HG03439 (cell line): ENCODE data around the gene MORN1.

Source experiments
- ATAC-seq: cut with Tn5 transposase; IDR thresholded peaks from one replicate; pipeline ENCODE4 v1.9.1; 2021; ENCODE audit warnings: mild to moderate bottlenecking, moderate library complexity; ENCODE audit not compliant: unreplicated experiment

MORN1 gene

DNA sequence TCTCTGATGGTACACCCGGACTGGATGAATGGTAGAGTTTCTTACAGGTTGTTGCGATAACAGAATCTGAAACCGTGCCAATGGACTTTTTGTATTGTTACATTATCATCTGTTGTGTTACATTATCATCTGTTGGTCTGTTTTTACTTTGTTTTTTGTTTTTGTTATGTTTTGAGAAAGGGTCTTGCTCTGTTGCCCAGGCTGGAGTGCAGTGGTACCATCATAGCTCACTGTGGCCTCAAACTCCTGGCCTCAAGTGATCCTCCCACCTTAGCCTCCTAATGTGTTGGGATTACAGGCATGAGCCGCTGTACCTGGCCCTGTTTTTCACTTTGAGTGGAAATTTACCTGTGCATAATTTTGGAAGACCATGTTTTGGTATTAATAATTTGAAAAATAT lies 31.2 kb upstream of the MORN1 start:
- no peak for ATAC-seq

DNA sequence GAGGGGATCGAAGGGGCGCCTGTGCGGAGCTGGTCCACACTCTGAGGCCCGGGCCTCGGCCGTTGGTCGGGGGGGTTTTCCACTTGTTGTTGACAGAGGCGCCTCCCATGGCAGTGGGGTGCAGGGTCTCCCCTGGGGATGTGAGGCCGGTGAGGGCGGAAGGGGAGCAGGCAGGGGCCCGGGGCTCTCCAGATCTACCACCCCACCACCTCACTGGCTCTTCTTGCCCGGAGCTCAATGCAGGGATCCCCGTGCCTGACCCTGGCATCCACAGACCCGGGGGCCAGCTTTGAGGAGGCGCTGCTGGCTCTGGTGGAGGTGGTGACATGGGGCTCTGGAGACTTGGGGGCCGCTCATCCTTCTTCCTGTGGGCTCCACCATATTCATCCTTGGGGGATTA lies 28.1 kb upstream of the MORN1 start:
- ATAC-seq = no peak

DNA sequence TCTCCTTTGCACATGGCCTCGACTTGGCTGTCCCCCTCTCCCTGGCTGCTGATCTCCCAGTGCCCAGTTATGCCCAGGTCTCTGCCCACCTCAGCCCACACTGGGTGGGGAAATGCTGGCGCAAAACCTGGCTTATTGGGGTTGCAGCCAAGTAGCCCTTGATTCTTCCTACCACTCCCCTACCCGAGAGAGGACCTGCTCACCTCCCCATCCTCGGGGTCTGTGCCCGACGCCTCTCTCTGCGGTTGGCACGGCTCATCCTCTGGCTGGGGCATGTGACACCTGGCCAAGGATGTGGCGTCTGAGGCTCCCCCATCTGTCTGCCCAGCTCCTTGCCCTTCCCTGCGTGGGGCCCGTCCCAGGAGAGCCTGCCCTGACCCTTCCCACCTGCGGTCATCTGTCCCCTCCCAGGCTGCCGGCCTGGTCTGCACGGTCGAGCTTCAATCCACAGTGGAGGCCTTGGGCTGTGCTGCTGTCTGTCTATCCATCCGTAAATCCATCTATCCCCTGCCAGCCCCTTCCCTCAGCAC lies 27.5 kb upstream of the MORN1 start:
- ATAC-seq = no peak

DNA sequence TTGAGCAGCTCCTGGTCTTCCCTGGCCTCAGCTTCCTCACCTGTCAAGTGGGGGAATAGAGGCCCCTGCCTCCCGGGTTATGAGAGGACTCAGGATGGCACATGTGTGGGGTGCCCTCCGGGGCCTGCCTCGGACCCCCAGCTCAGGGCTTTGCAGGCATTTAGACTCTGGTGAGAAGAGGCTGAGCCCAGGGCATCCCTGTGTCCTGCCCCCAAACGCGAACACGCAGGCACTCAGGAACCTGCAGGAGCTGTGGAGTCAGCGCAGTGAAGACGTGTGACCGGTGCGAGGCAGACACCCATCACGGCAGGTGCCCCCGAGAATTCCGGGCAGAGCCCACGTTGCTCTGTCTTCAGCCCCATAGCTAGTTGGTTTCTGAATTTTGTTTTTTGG lies 26.5 kb upstream of the MORN1 start:
- ATAC-seq = no peak

DNA sequence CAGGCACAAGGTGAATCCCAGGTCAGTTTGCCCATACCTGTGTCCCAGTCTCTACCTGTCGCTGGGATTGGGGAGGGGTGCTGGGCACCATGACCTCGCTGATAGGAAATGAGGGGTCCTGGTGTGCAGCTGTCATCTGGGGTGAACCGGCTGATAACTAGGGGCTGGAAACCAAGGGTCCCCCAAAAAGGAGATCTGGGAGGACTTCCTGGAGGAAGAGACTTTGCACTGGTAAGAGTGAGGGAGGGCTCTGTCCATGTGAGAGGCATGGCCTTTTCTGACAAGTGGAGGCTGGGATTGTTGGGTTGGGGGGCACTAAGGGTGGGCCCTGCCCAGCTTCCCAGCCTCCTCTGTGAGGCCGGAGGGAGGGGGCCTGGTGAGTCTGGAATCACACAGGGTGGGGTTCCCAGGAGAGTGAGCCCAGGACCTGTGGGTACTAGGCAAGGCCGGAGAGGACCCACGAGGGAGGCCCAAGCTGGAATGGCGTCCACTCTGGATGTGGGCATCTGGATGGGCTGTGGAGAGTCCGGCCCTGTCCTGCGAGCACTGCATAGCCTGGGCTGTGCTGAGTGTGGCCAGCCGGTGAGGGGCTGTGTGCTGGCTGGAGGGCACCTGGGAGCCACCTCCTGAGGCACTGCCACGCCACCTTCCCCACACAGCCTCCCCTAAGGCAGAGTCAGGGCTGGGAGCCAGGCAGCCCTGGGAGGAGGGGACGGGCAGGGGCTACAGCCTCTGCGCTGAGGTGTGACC lies 25.9 kb upstream of the MORN1 start:
- ATAC-seq = no peak

DNA sequence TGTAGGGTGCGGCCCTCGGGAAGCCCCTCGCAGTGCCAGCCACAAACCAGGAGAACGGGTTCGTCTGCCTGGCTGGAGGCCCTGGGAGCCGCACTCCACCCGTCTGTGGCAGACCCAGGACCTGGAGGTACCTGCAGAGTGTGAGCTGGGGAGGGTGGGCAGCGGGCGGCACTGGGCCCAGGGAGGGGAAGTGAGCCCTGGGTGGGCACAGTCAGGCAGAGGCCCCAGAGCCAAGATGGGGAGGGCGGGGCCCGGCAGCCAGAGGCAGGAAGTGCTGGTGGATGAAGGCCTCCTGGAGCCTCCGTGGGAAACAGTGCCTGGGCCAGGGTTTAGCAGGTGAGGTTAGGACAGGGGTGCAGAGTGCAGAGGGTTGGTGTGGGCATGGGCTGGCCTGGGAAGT lies 25.0 kb upstream of the MORN1 start:
- no peak for ATAC-seq

DNA sequence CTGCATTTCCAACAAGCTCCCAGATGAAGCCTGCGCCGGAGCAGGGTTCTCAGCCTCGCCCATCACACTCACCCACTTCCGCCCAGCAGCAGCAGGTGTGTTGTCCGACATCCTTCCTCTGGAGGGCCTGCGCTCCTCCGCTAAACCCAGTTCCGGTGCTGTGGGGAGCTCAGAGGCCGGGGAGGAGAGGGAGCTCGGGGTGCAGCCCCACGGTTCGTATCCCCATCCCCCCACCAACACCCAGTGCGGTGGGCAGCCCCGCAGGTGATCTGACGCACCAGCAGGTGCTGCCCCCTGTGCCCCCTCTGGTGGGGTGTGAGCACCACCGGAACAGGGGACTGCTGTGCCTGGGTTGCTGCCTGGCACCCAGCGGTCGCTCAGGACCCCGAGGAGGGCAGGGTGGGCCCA lies 24.5 kb upstream of the MORN1 start:
- no peak for ATAC-seq

DNA sequence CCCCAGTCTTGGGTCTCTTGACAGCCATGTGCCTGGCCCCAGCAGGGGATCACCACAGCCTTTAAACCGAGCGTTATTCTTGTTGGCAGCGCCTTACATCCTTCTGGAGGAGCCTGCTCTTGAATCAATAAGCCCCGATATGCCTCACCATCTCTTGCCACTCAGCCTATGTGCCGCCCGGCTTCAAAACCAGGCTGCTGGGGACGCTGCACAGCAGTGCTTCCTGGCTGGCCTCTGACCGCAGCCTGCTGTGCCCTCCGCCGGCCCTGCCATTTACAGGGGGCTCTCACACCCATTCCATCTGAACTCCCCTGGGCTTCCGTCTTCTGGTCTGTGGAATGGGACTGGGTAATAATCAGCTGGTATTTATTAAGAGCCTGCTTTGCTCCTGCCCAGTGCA lies 24.0 kb upstream of the MORN1 start:
- no peak for ATAC-seq

DNA sequence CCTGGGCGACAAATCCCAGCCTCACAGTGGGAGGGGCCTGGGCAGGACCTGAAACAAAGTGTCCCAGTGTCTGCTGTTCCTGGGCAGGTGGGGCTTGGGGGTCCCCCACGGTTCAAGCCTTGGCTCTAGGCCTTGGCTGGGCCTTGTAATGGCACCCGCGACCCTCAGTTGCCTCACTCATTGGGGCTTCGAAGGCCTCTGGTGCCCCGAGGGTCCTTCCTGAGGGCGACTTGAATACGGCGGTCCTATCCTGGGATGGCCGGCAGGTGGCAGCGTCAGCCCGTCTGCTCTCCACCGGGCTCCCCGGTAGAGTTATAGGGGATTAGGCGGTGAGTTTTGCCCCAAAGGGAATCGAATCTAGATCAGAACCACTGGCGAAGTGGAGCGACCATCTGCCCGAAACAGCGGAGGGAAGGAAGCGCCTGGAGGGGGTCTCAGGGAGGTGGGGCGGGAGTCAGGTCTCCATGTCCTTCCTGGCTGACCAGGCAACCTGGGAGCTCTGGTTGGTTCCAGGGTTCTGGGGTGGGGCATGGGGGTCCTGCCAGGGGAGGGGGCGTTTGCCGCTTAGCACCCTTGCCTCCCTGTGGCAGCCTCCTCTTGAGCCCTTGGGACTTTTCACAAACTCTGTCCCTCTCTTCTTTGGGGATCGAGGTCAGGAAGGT lies 23.1 kb upstream of the MORN1 start:
- no peak for ATAC-seq

DNA sequence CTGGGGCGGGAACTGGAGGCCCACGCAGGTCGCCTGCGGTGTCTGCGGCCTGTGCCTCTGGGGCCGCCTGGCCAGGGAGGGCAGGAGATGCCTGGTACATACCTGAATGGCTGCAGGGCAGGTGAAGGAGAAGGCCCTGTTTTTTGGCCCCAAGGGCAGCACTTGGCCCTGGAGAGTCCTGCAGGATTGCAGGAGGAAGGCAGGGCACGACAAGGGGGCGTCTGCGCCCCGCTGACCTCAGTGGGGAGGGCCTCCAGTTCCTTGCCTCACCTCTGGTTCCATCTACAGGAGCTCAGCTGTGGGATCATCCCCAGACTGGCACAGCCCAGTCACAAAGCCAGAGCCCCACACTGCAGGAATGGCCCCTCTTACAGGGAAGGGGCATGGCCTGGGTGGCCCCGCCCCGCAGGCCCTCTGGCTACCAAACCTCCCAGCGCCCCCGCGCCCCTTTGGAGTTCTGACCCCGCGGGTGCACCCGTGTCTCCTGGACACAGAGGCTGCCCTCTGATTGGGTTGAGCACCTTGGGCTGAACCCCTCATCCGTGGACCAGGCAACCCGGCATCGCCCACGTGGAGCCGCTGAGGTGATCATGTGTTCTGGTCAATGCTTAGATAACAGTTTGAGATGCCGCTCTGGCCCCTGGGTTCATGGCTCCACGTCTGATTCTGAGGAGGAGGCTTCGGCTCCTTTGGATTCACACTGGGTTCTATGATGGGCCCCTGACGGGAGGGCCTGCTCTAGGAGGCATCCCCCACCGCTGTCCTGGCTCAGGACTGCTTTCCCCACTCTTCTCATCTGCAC lies 22.3 kb upstream of the MORN1 start:
- no peak for ATAC-seq

DNA sequence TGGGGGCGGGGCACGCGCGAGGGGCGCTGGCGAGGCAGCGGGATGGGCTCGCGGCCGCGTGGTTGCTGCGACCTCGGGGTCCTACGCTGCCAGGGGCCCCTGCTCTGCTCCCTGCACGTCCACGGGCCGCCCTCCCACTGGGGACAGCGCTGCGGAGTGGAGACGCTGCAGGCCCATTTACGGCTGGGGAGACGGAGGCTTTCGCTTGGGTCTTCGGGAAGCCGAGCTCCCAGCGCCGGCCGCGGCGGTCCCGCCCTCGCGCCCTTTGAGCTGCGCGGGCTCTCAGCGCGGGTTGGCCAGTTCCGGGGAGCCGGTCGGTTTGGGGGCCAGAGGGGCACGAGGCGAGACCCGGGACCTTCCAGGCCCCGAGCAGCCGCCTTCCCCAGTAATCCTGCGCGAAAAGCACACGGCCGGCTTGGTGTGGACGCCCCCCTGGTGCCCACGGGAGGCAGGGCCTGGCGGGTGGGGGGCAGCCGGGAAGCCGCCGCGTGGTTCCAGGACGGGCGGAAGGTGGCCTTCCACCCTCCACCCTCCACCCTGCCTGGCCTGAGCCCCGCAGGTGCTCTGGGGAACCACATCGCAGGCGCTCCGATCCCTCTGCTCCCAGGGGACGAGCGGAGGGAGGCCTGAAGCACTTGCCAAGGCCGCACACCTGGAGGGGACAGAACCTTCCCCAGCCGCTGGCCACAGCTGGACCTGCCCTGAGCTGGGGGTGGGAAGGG lies 21.6 kb upstream of the MORN1 start:
- ATAC-seq = peak; percentile 17

DNA sequence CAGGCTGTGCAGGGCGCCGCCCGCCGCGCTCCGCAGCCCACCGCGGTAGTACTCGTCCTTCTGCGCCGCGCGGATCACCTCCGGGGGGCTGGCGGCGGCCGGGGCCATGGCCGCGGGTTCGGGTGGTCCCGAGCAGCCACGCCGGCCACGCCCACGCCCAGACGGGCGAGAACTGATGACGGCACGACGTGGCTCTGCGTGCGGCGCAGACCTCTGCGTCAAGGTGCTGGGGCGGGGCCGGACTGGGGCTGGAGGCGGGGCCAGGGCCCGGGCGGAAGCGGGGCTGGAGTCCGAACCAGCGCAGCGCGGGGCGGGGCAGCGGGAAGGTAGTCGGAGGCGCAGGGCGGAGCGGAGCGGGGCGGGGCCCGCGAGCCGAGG lies 21.0 kb upstream of the MORN1 start, which contains the start of gene PEX10:
PEX10 (minus strand) TSS at position 170 of the 378 bp plus-strand sequence; CDS start at position 108, 62 bp downstream.
- peak; percentile 77 for ATAC-seq

DNA sequence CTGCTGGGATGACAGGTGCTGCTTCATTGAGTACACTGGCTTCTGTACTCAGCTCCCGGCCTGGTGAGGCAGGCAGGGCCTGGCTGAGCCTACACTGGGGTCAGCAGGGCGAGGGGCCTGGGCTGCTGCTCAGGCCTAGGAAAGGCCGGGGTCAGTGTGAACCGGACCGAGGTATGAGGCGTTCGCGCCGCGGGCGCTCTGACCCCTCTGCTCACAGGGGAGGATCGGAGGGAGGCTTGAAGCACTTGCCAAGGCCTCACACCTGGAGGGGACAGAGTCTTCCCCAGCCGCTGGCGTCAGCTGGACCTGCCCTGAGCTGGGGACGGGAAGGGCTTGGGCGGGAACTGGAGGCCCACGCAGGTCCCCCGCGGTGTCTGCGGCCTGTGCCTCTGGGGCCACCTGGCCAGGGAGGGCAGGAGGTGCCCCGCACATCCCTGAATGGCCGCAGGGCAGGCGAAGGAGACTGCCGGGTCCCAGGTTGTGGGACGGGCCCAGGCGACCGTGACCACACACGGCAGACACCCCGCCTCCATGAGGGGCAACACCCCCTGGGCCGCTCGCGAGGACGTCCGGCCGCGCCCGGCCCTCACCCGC lies 20.5 kb upstream of the MORN1 start:
- peak; percentile 28 for ATAC-seq

DNA sequence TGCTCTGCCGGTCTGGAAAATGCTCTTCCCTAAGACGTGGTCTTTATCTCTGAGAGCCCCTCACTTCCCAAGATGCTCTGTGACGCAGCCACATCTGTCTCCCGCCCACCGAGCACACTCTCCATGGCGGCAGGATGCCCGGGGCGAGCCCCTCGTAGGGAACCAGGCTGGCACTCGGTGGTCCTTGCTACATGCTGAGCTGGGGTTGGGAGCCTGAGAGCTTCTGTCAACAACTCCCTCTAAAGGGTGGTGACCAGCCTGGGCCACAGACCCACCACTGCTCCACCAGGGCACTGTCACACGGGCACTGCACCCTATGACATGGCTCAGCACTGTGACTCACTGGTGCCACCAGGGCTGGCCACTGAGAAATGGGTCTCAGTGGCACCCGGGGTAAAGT lies 18.4 kb upstream of the MORN1 start:
- no peak for ATAC-seq

DNA sequence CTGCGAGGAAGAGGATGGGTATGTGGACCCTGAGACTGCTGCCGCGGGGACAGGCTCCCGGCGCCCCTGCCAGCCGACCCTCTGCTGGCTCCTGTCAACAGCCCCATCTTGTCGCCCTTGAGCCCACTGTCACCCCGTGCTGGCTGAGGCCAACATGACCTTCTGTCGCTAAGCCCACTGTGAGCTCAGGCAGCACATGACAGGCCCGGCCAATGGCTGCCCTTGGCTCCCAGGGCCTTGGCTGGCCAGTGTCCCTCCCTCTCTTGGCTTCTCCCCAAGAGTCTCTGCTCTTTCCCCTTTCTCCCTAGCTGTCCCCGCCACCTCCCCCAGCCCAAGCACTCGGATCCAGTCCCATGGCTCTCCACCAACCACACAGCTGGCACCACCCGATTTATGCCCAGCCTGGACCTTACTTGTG lies 17.5 kb upstream of the MORN1 start:
- ATAC-seq = no peak

DNA sequence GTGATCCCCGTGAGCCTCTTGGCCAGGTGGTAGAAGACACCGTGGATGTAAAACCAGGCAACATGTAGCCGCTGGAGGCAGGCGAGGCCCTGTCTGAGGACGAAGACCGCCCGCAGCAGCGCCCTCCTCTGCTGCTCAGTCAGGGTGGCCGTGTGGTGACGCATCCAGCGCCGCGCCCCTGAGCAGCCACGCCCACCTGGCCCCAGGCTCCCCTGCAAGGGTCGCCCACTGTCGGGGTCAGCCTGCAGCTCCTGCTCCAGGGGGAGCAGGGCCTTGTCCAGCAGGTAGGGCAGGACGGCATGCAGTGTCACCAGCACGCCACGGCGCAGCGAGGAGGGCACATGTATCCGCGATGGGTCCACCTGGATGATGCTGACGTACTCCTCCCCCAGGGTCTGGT lies 17.1 kb upstream of the MORN1 start:
- no peak for ATAC-seq

DNA sequence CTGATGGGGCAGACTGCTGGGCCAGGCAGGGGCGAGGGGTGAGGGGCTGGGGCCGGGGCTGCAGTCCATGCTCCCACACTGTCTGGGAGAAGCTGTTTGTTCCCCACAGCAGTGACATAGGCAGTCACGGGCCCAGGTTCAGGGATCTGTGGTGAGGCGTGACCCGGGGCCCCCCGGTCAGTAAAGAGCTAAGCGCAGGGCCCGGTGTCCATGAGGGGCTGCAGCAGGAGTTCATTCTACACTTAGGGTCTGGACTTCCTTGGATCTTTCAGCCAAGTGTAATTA lies 16.6 kb upstream of the MORN1 start:
- ATAC-seq = no peak

DNA sequence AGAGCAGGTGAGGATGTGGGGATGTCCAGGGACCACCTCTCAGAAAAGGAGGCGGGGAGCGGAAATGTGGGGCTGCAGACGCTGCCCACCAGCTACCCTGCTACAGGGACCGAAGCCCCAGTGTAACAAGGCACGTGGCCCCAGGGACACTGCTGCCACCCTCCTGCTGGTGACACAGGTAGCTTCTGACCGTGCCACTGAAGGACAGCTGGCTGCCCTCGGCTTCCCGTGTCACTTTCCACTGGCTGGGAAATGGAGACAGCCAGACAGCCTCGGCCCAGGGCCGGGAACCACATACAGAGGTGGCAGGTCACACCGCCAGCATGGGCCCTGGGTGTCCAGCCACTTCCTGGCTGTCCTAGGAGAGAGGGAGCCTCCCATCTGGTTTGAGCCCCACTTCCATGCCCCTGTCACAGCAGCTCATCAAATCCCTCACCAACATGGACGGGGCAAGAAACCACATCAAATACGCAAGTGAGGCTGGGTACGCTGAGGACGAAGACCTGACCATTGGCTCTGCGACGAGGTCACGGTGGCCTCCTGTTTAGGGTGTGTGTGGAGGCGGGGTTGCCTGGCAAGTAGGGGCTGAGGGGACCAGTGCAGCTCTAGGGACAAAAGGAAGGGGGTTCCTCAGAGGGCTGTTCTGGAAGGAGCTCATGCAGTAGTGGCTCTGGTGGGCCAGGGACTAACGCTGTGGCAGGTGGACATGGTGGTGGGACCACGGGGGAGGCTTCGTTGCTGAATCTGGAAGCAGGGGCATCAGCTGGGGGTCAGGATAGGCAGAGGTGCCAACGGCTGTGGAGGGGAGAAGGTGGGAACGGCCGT lies 16.0 kb upstream of the MORN1 start:
- no peak for ATAC-seq

DNA sequence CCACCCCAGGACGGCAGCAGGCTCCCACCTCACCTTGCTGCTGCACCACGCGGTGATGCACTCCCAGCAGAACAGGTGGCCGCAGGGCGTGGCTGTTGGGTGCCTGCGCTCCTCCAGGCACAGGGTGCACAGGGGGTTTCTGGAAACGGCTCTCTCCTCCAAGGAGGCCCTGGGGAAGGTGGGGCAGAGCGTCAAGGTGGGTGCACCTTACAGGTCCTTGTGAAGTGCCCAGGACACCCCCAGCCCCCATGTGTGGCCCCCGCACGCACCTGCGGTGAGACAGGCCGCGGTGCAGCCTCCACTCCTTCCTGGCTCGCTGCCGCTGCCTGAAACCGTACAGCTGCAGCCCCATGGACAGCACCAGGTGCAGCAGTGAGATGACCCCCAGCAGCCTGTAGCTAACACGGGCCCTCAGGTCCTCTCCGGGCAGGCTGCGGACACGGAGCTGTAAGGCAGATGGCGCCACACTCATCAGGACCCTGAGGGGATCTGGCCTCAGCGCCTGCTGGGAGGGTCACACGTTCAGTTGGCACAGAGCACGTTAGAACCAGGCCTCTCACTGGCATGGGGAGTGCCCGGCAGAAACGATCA lies 15.2 kb upstream of the MORN1 start:
- no peak for ATAC-seq
